SJSA1 (cell line): ENCODE data around the gene SHISA9. TPM values are rescaled to one million over a fixed set of nuclear protein-coding genes. Genes with fewer than 3 reads are reported as not detected.

Experiments
- DNase-seq, 2 experiments: peaks; one replicate each; pipeline ENCODE4 v3.0.0-alpha.2; 2015 to 2020; ENCODE audit warnings: low spot score in 2 of 2, low read depth in 1 of 2
- H3K27ac ChIP-seq: fragments of 250-450 bp; sonication (Bioruptor Pico); 2 replicates; pipeline ENCODE4 v1.5.1; 2020; ENCODE audit warnings: mild to moderate bottlenecking, moderate library complexity
- H3K27me3 ChIP-seq: fragments of 250-450 bp; sonication (Bioruptor Pico); replicated peaks from 2 replicates; pipeline ENCODE4 v1.5.1; 2020; ENCODE audit warnings: mild to moderate bottlenecking, moderate library complexity
- H3K36me3 ChIP-seq: fragments of 250-450 bp; sonication (Bioruptor Pico); 2 replicates; pipeline ENCODE4 v1.5.1; 2020; ENCODE audit warnings: mild to moderate bottlenecking
- H3K4me1 ChIP-seq: fragments of 250-450 bp; sonication (Bioruptor Pico); replicated peaks from 2 replicates; pipeline ENCODE4 v1.6.1; 2021; ENCODE audit warnings: mild to moderate bottlenecking
- H3K4me3 ChIP-seq: fragments of 250-450 bp; sonication (Bioruptor Pico); 2 replicates; pipeline ENCODE4 v1.5.1; 2020; ENCODE audit warnings: mild to moderate bottlenecking
- H3K9me3 ChIP-seq: fragments of 250-450 bp; sonication (Bioruptor Pico); replicated peaks from 2 replicates; pipeline ENCODE4 v1.5.1; 2020; ENCODE audit warnings: mild to moderate bottlenecking
- total RNA-seq: library from RNA; depleted of rRNA; stranded (reverse); fragments of >200 nt; shearing (Covaris generic); gene quantifications from 2 replicates; pipeline ENCODE4 v1.2.3, GENCODE V29; 2014

The SHISA9 gene
- total RNA-seq, 1 experiment from 2014 or later, result 0.03 TPM

- Histone ChIP-seq H3K4me1 (no peaks in the 10 kb centered on the region), H3K9me3 (no peaks in the 10 kb centered on the region), H3K27me3 (no peaks in the 10 kb centered on the region), H3K36me3 (no peaks in the 10 kb centered on the region), H3K4me3 (no peak overlapping the region), H3K27ac (no peak overlapping the region)
- peak in 1 of 2 experiments; percentile 10 for DNase-seq
These were observed 135.2 kb downstream of the SHISA9 start for GRCh38 chr16:13036600-13036999.

GRCh38 chr16:13038591-13038990, 137.2 kb downstream of the SHISA9 start:
- no peaks in the 10 kb centered on the region for H3K36me3 ChIP-seq
- no peak overlapping the region for H3K27ac ChIP-seq
- H3K9me3 ChIP-seq, result no peaks in the 10 kb centered on the region
- DNase-seq, result no peak
- H3K27me3 ChIP-seq, result no peaks in the 10 kb centered on the region
- H3K4me1 ChIP-seq, result no peaks in the 10 kb centered on the region
- H3K4me3 ChIP-seq, result no peak overlapping the region

GRCh38 chr16:13039526-13039925, 138.1 kb downstream of the SHISA9 start:
- H3K4me1 ChIP-seq, result no peaks in the 10 kb centered on the region
- H3K27me3 ChIP-seq, result no peaks in the 10 kb centered on the region
- no peaks in the 10 kb centered on the region for H3K36me3 ChIP-seq
- no peak overlapping the region for H3K27ac ChIP-seq
- no peaks in the 10 kb centered on the region for H3K9me3 ChIP-seq
- H3K4me3 ChIP-seq, result no peak overlapping the region
- no peak for DNase-seq

GRCh38 chr16:13041180-13041579, 139.8 kb downstream of the SHISA9 start:
- H3K27ac ChIP-seq, result no peak overlapping the region
- H3K4me3 ChIP-seq, result no peak overlapping the region
- H3K9me3 ChIP-seq, result no peaks in the 10 kb centered on the region
- DNase-seq, result no peak
- H3K27me3 ChIP-seq, result no peaks in the 10 kb centered on the region
- H3K36me3 ChIP-seq, result no peaks in the 10 kb centered on the region
- no peaks in the 10 kb centered on the region for H3K4me1 ChIP-seq

- Histone ChIP-seq H3K4me3 (no peak overlapping the region), H3K9me3 (no peaks in the 10 kb centered on the region), H3K27ac (no peak overlapping the region), H3K4me1 (no peaks in the 10 kb centered on the region), H3K27me3 (no peaks in the 10 kb centered on the region), H3K36me3 (no peaks in the 10 kb centered on the region)
- no peak for DNase-seq
These were observed 140.4 kb downstream of the SHISA9 start for GRCh38 chr16:13041646-13042290.

- H3K4me3 ChIP-seq, result no peak overlapping the region
- H3K27me3 ChIP-seq, result no peaks in the 10 kb centered on the region
- H3K27ac ChIP-seq, result no peak overlapping the region
- H3K9me3 ChIP-seq, result no peaks in the 10 kb centered on the region
- H3K4me1 ChIP-seq, result no peaks in the 10 kb centered on the region
- H3K36me3 ChIP-seq, result no peaks in the 10 kb centered on the region
- DNase-seq, result no peak
These were observed 140.9 kb downstream of the SHISA9 start for GRCh38 chr16:13042291-13042685.

- H3K36me3 ChIP-seq, result no peaks in the 10 kb centered on the region
- no peaks in the 10 kb centered on the region for H3K4me1 ChIP-seq
- no peaks in the 10 kb centered on the region for H3K27me3 ChIP-seq
- H3K9me3 ChIP-seq, result no peaks in the 10 kb centered on the region
- no peak for DNase-seq
- no peak overlapping the region for H3K4me3 ChIP-seq
- no peak overlapping the region for H3K27ac ChIP-seq
These were observed 144.8 kb downstream of the SHISA9 start for GRCh38 chr16:13046061-13046821.

GRCh38 chr16:13047276-13047675, 145.9 kb downstream of the SHISA9 start:
- DNase-seq, result no peak
- H3K9me3 ChIP-seq, result no peaks in the 10 kb centered on the region
- no peak overlapping the region for H3K27ac ChIP-seq
- no peaks in the 10 kb centered on the region for H3K36me3 ChIP-seq
- H3K27me3 ChIP-seq, result no peaks in the 10 kb centered on the region
- H3K4me3 ChIP-seq, result no peak overlapping the region
- H3K4me1 ChIP-seq, result no peaks in the 10 kb centered on the region

GRCh38 chr16:13049688-13050087, 148.3 kb downstream of the SHISA9 start:
- no peak overlapping the region for H3K4me3 ChIP-seq
- no peaks in the 10 kb centered on the region for H3K27me3 ChIP-seq
- no peaks in the 10 kb centered on the region for H3K9me3 ChIP-seq
- no peaks in the 10 kb centered on the region for H3K36me3 ChIP-seq
- H3K4me1 ChIP-seq, result no peaks in the 10 kb centered on the region
- no peak overlapping the region for H3K27ac ChIP-seq
- no peak for DNase-seq

- DNase-seq, result no peak
- Histone ChIP-seq H3K9me3 (no peaks in the 10 kb centered on the region), H3K27ac (no peak overlapping the region), H3K4me3 (no peak overlapping the region), H3K36me3 (no peaks in the 10 kb centered on the region), H3K27me3 (no peaks in the 10 kb centered on the region), H3K4me1 (no peaks in the 10 kb centered on the region)
These were observed 151.0 kb downstream of the SHISA9 start for GRCh38 chr16:13052431-13052830.

GRCh38 chr16:13055480-13055879, 154.1 kb downstream of the SHISA9 start:
- Histone ChIP-seq H3K4me3 (no peak overlapping the region), H3K9me3 (no peaks in the 10 kb centered on the region; the same call in 1 of the 2 replicates), H3K4me1 (no peaks in the 10 kb centered on the region), H3K36me3 (no peaks in the 10 kb centered on the region), H3K27me3 (no peaks in the 10 kb centered on the region), H3K27ac (no peak overlapping the region)
- no peak for DNase-seq

GRCh38 chr16:13056607-13057006, 155.2 kb downstream of the SHISA9 start:
- Histone ChIP-seq H3K4me3 (no peak overlapping the region), H3K36me3 (no peaks in the 10 kb centered on the region), H3K27me3 (no peaks in the 10 kb centered on the region), H3K4me1 (no peaks in the 10 kb centered on the region), H3K9me3 (no peaks in the 10 kb centered on the region; the same call in 1 of the 2 replicates), H3K27ac (no peak overlapping the region)
- no peak for DNase-seq

GRCh38 chr16:13060932-13061331, 159.5 kb downstream of the SHISA9 start:
- Histone ChIP-seq H3K27ac (no peak overlapping the region), H3K36me3 (no peaks in the 10 kb centered on the region), H3K4me1 (no peaks in the 10 kb centered on the region), H3K9me3 (no peaks in the 10 kb centered on the region; the same call in 1 of the 2 replicates), H3K27me3 (no peaks in the 10 kb centered on the region), H3K4me3 (no peak overlapping the region)
- DNase-seq, result no peak

GRCh38 chr16:13061691-13062090, 160.3 kb downstream of the SHISA9 start:
- H3K36me3 ChIP-seq, result no peaks in the 10 kb centered on the region
- DNase-seq, result no peak
- H3K4me1 ChIP-seq, result no peaks in the 10 kb centered on the region
- no peaks in the 10 kb centered on the region; the same call in 1 of the 2 replicates for H3K9me3 ChIP-seq
- H3K4me3 ChIP-seq, result no peak overlapping the region
- H3K27me3 ChIP-seq, result no peaks in the 10 kb centered on the region
- no peak overlapping the region for H3K27ac ChIP-seq
